ENCODE results near the gene PDE4D. TPM values are rescaled to one million over a fixed set of nuclear protein-coding genes. Genes with fewer than 3 reads are reported as not detected.

Gene PDE4D
- total RNA-seq, 6 experiments from 2014 or later: 1.6 to 10.3 (median 5.6) TPM

DNA sequence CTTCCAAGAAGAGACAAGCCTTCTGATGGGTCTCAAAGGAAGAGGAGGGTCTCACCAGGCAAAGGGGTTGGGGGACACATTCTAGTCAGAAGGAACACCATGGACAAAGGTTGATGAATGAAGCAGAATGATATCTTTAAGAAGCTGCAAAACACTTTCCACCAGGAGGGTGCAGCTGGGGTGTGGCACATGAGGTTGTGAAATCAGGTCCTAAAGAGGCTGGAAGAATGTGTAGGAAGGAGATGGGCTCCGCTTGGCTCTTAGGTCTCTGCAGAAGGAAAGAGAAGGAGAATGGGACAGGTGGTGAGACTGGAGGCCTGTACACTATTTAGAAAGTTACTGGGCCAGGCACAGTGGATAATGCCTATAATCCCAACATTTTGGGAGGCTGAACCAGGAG is 328.6 kb downstream of the PDE4D start:
- TF ChIP-seq POLR2A (IDR thresholded peaks at IDR 0.05): no peak
- intact Hi-C loops (cut with DNase I): no loop called here
- ATAC-seq (no peak), DNase-seq (no peak)
- H3K36me3 ChIP-seq: no peaks in the 10 kb centered on the region
- H3K9me3 ChIP-seq: no peaks in the 10 kb centered on the region
- H3K27ac ChIP-seq: no peak overlapping the region
- H3K4me1 ChIP-seq: peaks cover 0 to 3% (median 0%) of the 10 kb centered on the region in 4 donors
- H3K4me3 ChIP-seq: no peak overlapping the region
- 83% methylated on average over 1 of the region's 1 CpG for WGBS (ENCODE audit: insufficient coverage, low coverage, low lambda C conversion rate, missing lambda C conversion rate)
- H3K27me3 ChIP-seq: no peaks in the 10 kb centered on the region

DNA sequence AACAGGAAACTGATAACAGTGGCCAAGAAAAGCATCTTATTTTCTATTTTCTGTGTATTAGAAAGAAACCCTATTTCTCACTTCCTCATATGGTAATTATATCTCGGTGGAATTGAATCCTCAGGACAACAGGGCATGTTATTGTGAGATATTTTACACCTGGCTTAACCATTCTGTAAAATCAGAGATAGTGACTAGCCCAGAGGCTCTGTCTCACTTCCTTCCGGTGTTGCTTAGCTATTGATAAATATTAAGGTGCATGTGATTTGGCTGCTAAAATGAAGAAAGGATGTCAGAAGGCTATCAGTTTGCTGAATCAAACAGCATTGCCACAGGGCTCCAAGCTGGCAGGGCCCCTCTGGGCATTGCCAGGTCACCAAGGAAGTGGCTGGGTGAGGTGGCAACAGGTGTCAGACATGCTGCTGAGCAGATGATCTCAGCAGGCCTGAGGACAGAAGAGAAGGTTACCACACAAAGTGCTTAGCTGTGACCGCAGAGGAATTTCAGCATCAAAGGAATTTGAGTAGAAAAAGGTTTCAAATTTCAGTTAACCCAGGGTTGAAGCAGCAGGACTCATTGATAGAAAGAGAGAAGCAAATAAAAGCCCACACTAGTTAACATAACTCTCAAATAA is 330.7 kb downstream of the PDE4D start:
- Histone ChIP-seq H3K4me1 (peaks cover 0 to 10% (median 0%) of the 10 kb centered on the region in 4 donors), H3K36me3 (no peaks in the 10 kb centered on the region), H3K9me3 (no peaks in the 10 kb centered on the region), H3K4me3 (no peak overlapping the region), H3K27me3 (no peaks in the 10 kb centered on the region), H3K27ac (no peak overlapping the region)
- intact Hi-C loops (cut with DNase I): no loop called here
- TF ChIP-seq CTCF (IDR thresholded peaks at IDR 0.05) (no peak), POLR2A (IDR thresholded peaks at IDR 0.05) (no peak)
- DNase-seq (peak in 2 of 3 donors; percentile 36 to 56), ATAC-seq (peak in 3 of 4 donors; percentile 37 to 84 (median 63))
- WGBS (ENCODE audit: insufficient coverage, low coverage, low lambda C conversion rate, missing lambda C conversion rate): 24% methylated on average over 3 of the region's 3 CpGs

DNA sequence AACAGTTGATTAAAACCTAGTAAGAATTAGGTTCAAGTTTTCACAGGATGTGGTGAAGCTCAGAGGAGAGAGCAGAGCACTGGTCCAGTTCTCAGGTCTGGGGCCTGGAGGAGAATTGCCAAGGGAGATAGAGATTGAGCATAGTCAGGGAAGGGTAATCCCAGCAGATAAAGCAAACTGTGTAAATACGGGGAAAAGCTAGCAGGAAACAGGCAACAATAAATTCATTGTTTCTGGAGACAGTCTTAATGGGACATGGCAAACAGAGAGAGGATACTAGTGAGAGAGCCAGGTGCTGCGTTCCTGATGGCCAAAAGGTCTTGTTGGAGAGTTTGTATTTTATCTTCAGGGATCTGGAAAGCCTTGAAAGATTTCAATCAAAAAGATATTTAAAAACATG is 333.0 kb downstream of the PDE4D start:
- Histone ChIP-seq H3K4me3 (no peak overlapping the region), H3K36me3 (no peaks in the 10 kb centered on the region), H3K27ac (no peak overlapping the region), H3K9me3 (no peaks in the 10 kb centered on the region), H3K27me3 (no peaks in the 10 kb centered on the region), H3K4me1 (peaks cover 0 to 10% (median 0%) of the 10 kb centered on the region in 4 donors)
- no peak for TF ChIP-seq POLR2A (IDR thresholded peaks at IDR 0.05)
- TF ChIP-seq CTCF (IDR thresholded peaks at IDR 0.05): no peak
- ATAC-seq: peak in 2 of 4 donors; percentile 11 to 21
- no peak for DNase-seq
- 67% methylated on average over 2 of the region's 2 CpGs for WGBS (ENCODE audit: insufficient coverage, low coverage, low lambda C conversion rate, missing lambda C conversion rate)
- intact Hi-C loops (cut with DNase I): no loop called here

GRCh38 chr5:59559847-59560246 is 333.7 kb downstream of the PDE4D start:
- Histone ChIP-seq H3K9me3 (no peaks in the 10 kb centered on the region), H3K4me3 (no peak overlapping the region), H3K4me1 (peaks cover 0 to 10% (median 0%) of the 10 kb centered on the region in 4 donors), H3K36me3 (no peaks in the 10 kb centered on the region), H3K27ac (peak overlapping the region in 1 of 3 donors; percentile 2), H3K27me3 (no peaks in the 10 kb centered on the region)
- ATAC-seq: peak in 3 of 4 donors; percentile 53 to 79 (median 68)
- DNase-seq: no peak
- intact Hi-C loops (cut with DNase I): no loop called here
- no peak for TF ChIP-seq POLR2A (IDR thresholded peaks at IDR 0.05)
- TF ChIP-seq CTCF (IDR thresholded peaks at IDR 0.05): no peak
- WGBS (ENCODE audit: insufficient coverage, low coverage, low lambda C conversion rate, missing lambda C conversion rate): 33% methylated on average over 4 of the region's 4 CpGs

DNA sequence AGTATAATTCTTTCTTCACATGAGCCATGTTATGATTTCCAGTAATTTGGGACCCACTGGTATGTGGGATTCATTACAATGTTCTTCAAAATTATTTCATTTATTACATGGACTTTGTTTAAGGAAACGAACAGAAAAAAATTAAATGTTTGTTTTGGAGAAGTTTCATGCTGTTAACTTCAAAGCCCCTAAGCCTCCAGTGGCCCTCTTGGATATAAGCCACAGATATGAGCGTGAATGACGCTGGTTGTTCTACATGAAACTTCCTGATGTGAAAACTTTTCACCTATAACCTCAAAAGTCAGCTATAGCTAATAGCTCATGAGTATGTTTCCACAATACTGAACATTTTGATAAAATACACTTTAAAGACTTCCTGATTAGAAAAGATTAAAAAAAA is 334.2 kb downstream of the PDE4D start:
- Histone ChIP-seq H3K9me3 (no peaks in the 10 kb centered on the region), H3K4me3 (no peak overlapping the region), H3K27me3 (no peaks in the 10 kb centered on the region), H3K4me1 (peaks cover 0 to 10% (median 0%) of the 10 kb centered on the region in 4 donors), H3K36me3 (no peaks in the 10 kb centered on the region), H3K27ac (no peak overlapping the region)
- 10% methylated on average over 3 of the region's 3 CpGs for WGBS (ENCODE audit: insufficient coverage, low coverage, low lambda C conversion rate, missing lambda C conversion rate)
- intact Hi-C loops (cut with DNase I): no loop called here
- ATAC-seq (peak in 2 of 4 donors; percentile 17 to 52), DNase-seq (no peak)
- TF ChIP-seq POLR2A (IDR thresholded peaks at IDR 0.05) (no peak), CTCF (IDR thresholded peaks at IDR 0.05) (no peak)

Data from right lobe of liver (tissue), 6 donors.